T follicular helper cell (primary cell): Measurements from ENCODE around the gene SLC1A7.

ENCODE experiments used
- DNase-seq: peaks from one replicate; pipeline ENCODE4 v3.0.0-alpha.2; 2020; ENCODE audit warnings: low read depth

SLC1A7 gene

GRCh38 chr1:53090227-53091147 is 52.0 kb downstream of the SLC1A7 start:
- no peak for DNase-seq

GRCh38 chr1:53089478-53090226 is 52.8 kb downstream of the SLC1A7 start:
- no peak for DNase-seq

GRCh38 chr1:53088616-53089300 is 53.7 kb downstream of the SLC1A7 start:
- no peak for DNase-seq

- DNase-seq, result no peak
These were observed 54.8 kb downstream of the SLC1A7 start for GRCh38 chr1:53087332-53088285.

- no peak for DNase-seq
These were observed 55.9 kb downstream of the SLC1A7 start for GRCh38 chr1:53086491-53087070.

GRCh38 chr1:53085405-53085804 is 57.0 kb downstream of the SLC1A7 start:
- no peak for DNase-seq

GRCh38 chr1:53084589-53084971 is 57.9 kb downstream of the SLC1A7 start:
- no peak for DNase-seq

GRCh38 chr1:53083636-53084588 is 58.5 kb downstream of the SLC1A7 start:
- no peak for DNase-seq

- no peak for DNase-seq
These were observed 59.5 kb downstream of the SLC1A7 start for GRCh38 chr1:53082826-53083455.

- no peak for DNase-seq
These were observed 60.9 kb downstream of the SLC1A7 start for GRCh38 chr1:53081384-53082066.

- DNase-seq, result no peak
These were observed 61.7 kb downstream of the SLC1A7 start for GRCh38 chr1:53080769-53081168.

GRCh38 chr1:53080041-53080440 is 62.4 kb downstream of the SLC1A7 start:
- no peak for DNase-seq

- no peak for DNase-seq
These were observed 63.2 kb downstream of the SLC1A7 start for GRCh38 chr1:53079251-53079650.

GRCh38 chr1:53078333-53079101 is 63.9 kb downstream of the SLC1A7 start:
- no peak for DNase-seq

- DNase-seq, result no peak
These were observed 64.9 kb downstream of the SLC1A7 start for GRCh38 chr1:53077599-53077965.

GRCh38 chr1:53076721-53077598 is 65.5 kb downstream of the SLC1A7 start:
- no peak for DNase-seq

GRCh38 chr1:53076165-53076564 is 66.3 kb downstream of the SLC1A7 start:
- DNase-seq, result no peak
